Activated CD8-positive, alpha-beta T cell treated with anti-CD3 and anti-CD28 coated beads for 36 hours (primary cell): ENCODE data around the gene TMEM25. TPM values are rescaled to one million over a fixed set of nuclear protein-coding genes. Genes with fewer than 3 reads are reported as not detected.
"Not testable (repeated sequence)": the region's sequence is repeated elsewhere in the genome, so short reads cannot be mapped to it uniquely, and the experiment has no call there.

Experiments
- ATAC-seq: fragments of 200-7000 bp; cut with Tn5 transposase; one replicate; pipeline ENCODE4 v1.10.0; 2021; ENCODE audit warnings: mild to moderate bottlenecking, moderate library complexity
- CTCF ChIA-PET: fragments of 350-600 bp; sonication (Branson Sonifier 250); formaldehyde crosslinking; loops from one replicate; lab custom pipeline; 2021; ENCODE audit warnings: antibody characterized with exemption; lab: Charles Lee
- POLR2A ChIA-PET: fragments of 350-600 bp; sonication (Branson Sonifier 250); formaldehyde crosslinking; loops from one replicate; lab custom pipeline; 2021; ENCODE audit warnings: antibody characterized with exemption; lab: Charles Lee
- DNase-seq: peaks from one replicate; pipeline ENCODE4 v3.0.0-alpha.2; 2020
- H3K27ac Mint-ChIP-seq: one replicate; pipeline ENCODE4 v1.8.0; 2021; ENCODE audit warnings: mild to moderate bottlenecking, mixed read lengths
- H3K27me3 Mint-ChIP-seq: one replicate; pipeline ENCODE4 v1.8.0; 2021; ENCODE audit warnings: mixed read lengths
- H3K36me3 Mint-ChIP-seq: one replicate; pipeline ENCODE4 v1.8.0; 2021; ENCODE audit warnings: low read depth, mixed read lengths
- H3K4me1 Mint-ChIP-seq: one replicate; pipeline ENCODE4 v1.8.0; 2021; ENCODE audit warnings: low read depth, mixed read lengths
- H3K4me3 Mint-ChIP-seq: one replicate; pipeline ENCODE4 v1.8.0; 2021; ENCODE audit warnings: mild to moderate bottlenecking, moderate library complexity, mixed read lengths
- H3K9me3 Mint-ChIP-seq: one replicate; pipeline ENCODE4 v1.8.0; 2021; ENCODE audit warnings: mixed read lengths
- intact Hi-C: fragments of 100-400 bp; cut with micrococcal nuclease; formaldehyde crosslinking; loops from one replicate; pipeline ENCODE4 v1.10.0; 2022
- total RNA-seq, 2 experiments: library from RNA; stranded (reverse); gene quantifications; one replicate each; pipeline ENCODE4 v1.2.3, GENCODE V29; 2021
- TF ChIP-seq, protein P1 (sequence below): fragments of 200-600 bp; IDR thresholded peaks from one replicate; pipeline ENCODE4 v1.8.0; 2022; ENCODE audit warnings: antibody characterized with exemption, mild to moderate bottlenecking

The TMEM25 gene
- total RNA-seq, 2 experiments from 2014 or later: 9.8 to 15.0 TPM

DNA sequence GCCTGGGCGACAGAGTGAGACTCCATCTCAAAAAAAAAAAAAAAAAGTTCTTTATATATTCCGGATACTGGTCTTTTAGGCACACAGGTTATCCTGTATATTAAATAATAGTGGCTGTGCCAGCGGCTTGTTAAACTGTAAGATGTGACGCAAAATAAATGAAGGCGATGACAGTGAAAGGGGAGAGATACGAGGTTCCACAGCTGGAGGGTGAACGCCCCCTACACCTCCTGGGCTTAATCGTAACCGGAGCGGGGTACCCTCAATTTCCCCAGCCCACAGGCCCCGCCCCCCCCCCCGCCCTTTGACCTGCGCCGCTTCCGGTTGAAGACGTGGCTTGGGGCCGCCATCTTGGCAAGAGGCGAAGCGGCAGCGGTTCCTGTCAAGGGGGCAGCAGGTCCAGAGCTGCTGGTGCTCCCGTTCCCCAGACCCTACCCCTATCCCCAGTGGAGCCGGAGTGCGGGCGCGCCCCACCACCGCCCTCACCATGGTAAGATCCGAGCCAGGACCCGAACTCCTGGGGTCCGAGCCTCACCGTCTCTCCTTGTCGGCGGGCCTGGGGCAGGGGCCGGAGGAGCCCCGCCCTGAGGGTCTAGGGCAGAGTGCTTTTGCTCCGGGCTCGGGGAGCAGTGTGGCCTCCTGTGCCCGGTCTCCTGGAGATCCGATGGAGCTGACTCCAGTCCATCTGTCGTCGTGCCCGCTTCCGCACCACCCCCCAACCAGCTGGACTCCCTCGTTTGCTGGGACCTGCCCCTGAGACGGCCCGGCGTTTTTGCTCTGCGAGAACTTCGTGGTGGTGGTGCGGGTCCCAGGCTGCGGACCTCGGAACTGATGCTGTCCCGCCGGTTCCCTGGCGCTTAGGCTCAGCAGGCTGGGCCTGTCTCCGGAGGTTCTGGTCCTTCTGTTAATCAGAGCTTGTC, 41.3 kb downstream of the TMEM25 start, which contains the start of gene ARCN1:
TSS of gene ARCN1 (plus strand) at position 349 of the 920 bp plus-strand sequence. CDS start at position 488, 139 bp downstream.
- Mint-ChIP-seq H3K4me3 (peak within 1 kb of the TSS; percentile 84), H3K27me3 (no peaks in the 10 kb centered on the region), H3K4me1 (peaks cover 48% of the 10 kb centered on the region), H3K36me3 (peaks cover 10% of the 10 kb centered on the region), H3K9me3 (no peaks in the 10 kb centered on the region), H3K27ac (peak within 1 kb of the TSS; percentile 93)
- DNase-seq (peak; percentile 83), ATAC-seq (peak; percentile 84)
- ChIA-PET POLR2A (interaction anchor here (0.7 to 1.7 kb wide), 15 partner anchors 9 to 297 kb away, joined by 3 to 8 read pairs (median 3); partner anchors contain the start of gene CD3D), CTCF (interaction anchor here (0.9 to 3.6 kb wide), 4 partner anchors 17 to 42 kb away, joined by 3 to 15 read pairs (median 6); partner anchors contain the start of gene TMEM25)
- TF ChIP-seq, protein P1, sequence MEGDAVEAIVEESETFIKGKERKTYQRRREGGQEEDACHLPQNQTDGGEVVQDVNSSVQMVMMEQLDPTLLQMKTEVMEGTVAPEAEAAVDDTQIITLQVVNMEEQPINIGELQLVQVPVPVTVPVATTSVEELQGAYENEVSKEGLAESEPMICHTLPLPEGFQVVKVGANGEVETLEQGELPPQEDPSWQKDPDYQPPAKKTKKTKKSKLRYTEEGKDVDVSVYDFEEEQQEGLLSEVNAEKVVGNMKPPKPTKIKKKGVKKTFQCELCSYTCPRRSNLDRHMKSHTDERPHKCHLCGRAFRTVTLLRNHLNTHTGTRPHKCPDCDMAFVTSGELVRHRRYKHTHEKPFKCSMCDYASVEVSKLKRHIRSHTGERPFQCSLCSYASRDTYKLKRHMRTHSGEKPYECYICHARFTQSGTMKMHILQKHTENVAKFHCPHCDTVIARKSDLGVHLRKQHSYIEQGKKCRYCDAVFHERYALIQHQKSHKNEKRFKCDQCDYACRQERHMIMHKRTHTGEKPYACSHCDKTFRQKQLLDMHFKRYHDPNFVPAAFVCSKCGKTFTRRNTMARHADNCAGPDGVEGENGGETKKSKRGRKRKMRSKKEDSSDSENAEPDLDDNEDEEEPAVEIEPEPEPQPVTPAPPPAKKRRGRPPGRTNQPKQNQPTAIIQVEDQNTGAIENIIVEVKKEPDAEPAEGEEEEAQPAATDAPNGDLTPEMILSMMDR: no peak
- intact Hi-C loops: no loop called here

DNA sequence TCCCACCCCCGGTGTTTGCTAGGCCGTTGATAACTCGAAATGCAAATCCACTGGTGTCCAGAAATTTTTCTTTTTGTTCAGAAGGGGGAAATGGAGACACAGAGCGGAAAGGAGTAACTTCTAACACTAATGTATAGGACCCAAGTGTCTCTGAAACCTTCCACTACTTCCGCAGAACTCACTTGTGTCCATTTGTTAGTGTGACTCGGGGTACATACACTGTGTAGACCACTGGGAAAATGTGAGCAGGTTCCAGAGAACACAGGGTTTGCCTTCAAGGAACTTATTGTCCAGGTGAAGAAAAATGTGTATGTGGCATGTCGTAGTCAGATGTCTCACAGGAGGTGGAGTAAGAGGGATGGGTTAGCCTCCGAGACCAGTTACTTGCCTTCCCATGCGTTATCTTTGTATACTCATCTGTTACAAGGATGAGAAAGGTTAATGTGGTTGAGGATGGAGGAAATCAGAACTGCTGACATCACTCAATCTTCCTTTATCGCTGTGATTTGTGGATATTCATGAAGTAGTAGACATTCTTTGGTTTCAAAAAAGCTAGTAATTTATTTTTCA, 42.1 kb downstream of the TMEM25 start:
- peak; percentile 64 for ATAC-seq
- peak overlapping the region; percentile 84 for H3K4me3 Mint-ChIP-seq
- TF ChIP-seq, protein P1: no peak
- peaks cover 52% of the 10 kb centered on the region for H3K4me1 Mint-ChIP-seq
- ChIA-PET POLR2A (interaction anchor here (0.7 to 1.7 kb wide), 11 partner anchors 8 to 296 kb away, joined by 3 to 8 read pairs (median 3); partner anchors contain the start of gene CD3D), CTCF (interaction anchor here (1.1 to 3.6 kb wide), 3 partner anchors 17 to 35 kb away, joined by 5 to 15 read pairs (median 7); no protein-coding TSS in a partner anchor)
- H3K27me3 Mint-ChIP-seq: no peaks in the 10 kb centered on the region
- peak; percentile 48 for DNase-seq
- H3K36me3 Mint-ChIP-seq: peaks cover 13% of the 10 kb centered on the region
- peak overlapping the region; percentile 93 for H3K27ac Mint-ChIP-seq
- intact Hi-C loops: no loop called here
- H3K9me3 Mint-ChIP-seq: no peaks in the 10 kb centered on the region

DNA sequence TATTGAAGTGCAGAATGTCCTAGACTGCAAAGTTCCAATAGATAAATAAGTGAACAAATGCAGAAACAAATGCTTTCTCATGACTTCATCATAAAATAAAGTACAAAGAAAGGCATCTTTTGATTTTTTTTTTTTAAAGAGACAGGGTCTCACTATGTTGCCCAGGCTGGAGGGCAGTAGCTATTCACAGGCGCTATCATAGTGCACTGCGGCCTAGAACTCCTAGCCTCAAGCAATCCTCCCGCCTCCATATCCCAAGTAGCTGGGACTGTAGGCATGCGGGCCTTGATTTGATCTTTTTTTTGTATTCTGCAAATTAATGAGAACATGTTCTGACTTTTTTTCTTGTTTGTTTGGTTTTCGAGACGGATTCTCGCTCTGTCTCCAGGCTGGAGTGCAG, 43.6 kb downstream of the TMEM25 start:
- TF ChIP-seq, protein P1: no peak
- POLR2A ChIA-PET: no interaction called here
- ATAC-seq (no peak), DNase-seq (no peak)
- peaks cover 58% of the 10 kb centered on the region for H3K4me1 Mint-ChIP-seq
- H3K36me3 Mint-ChIP-seq: peaks cover 16% of the 10 kb centered on the region
- H3K27me3 Mint-ChIP-seq: no peaks in the 10 kb centered on the region
- H3K4me3 Mint-ChIP-seq: peak overlapping the region; percentile 29
- H3K27ac Mint-ChIP-seq: no peak overlapping the region
- H3K9me3 Mint-ChIP-seq: no peaks in the 10 kb centered on the region
- CTCF ChIA-PET: interaction anchor here (3.6 kb wide), 1 partner anchor 20 kb away, joined by 15 read pairs; no protein-coding TSS in a partner anchor
- intact Hi-C loops: no loop called here

DNA sequence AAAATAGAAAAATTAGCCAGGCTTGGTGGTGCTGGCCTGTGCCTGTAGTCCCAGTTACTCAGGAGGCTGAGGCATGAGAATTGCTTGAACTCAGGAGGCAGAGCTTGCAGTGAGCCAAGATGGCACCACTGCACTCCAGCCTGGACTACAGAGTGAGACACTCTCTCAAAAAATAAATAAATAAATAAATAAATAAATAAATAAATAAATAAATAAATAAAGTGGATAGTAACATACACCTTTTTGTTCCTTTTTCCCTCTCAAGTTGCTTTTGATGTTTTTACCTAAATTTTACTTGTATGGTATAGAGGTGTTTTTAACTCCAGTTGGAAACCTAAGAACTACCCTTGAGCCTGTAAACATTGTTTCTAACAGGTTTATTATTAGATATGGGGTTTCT, 47.0 kb downstream of the TMEM25 start:
- not testable (repeated sequence) for ATAC-seq

DNA sequence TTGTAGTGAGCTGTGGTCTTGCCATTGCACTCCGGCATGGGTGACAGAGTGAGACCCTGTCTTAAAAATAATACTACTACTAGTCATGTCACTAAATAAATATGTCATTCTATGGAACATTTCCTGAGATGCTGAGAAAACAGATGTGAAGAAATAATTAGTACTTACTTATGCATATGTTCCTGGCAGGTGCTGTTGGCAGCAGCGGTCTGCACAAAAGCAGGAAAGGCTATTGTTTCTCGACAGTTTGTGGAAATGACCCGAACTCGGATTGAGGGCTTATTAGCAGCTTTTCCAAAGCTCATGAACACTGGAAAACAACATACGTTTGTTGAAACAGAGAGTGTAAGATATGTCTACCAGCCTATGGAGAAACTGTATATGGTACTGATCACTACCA, 50.1 kb downstream of the TMEM25 start:
- H3K27me3 Mint-ChIP-seq: no peaks in the 10 kb centered on the region
- POLR2A ChIA-PET: interaction anchor here (1.5 kb wide), 2 partner anchors 9 to 12 kb away, joined by 5 to 7 read pairs; partner anchors contain the start of gene ARCN1
- peaks cover 39% of the 10 kb centered on the region for H3K36me3 Mint-ChIP-seq
- H3K9me3 Mint-ChIP-seq: no peaks in the 10 kb centered on the region
- ATAC-seq (no peak), DNase-seq (no peak)
- CTCF ChIA-PET: interaction anchor here (0.8 kb wide), 1 partner anchor 19 kb away, joined by 3 read pairs; no protein-coding TSS in a partner anchor
- TF ChIP-seq, protein P1: no peak
- H3K27ac Mint-ChIP-seq: no peak overlapping the region
- intact Hi-C loops: no loop called here
- peaks cover 31% of the 10 kb centered on the region for H3K4me1 Mint-ChIP-seq
- H3K4me3 Mint-ChIP-seq: no peak overlapping the region

More for the DNA sequence above, 47.0 kb downstream of the TMEM25 start:
- H3K9me3 Mint-ChIP-seq, intact Hi-C loops, H3K27ac Mint-ChIP-seq, H3K4me3 Mint-ChIP-seq, H3K27me3 Mint-ChIP-seq, DNase-seq: not testable (repeated sequence)
- Mint-ChIP-seq H3K4me1 (peaks cover 55% of the 10 kb centered on the region), H3K36me3 (peaks cover 22% of the 10 kb centered on the region)
- ChIA-PET CTCF (interaction anchor here (3.6 kb wide), 1 partner anchor 17 kb away, joined by 11 read pairs; no protein-coding TSS in a partner anchor), POLR2A (interaction anchor here (1.6 kb wide), 1 partner anchor 9 kb away, joined by 5 read pairs; no protein-coding TSS in a partner anchor)
